Gastroesophageal sphincter (tissue), 4 donors: ENCODE results near the gene PLA2G2F. TPM values are rescaled to one million over a fixed set of nuclear protein-coding genes. Genes with fewer than 3 reads are reported as not detected.
A peak's percentile ranks its signal among the peaks of the same experiment; 100 is the strongest.

Experiments used
- ATAC-seq: fragments of 150-250 bp; one replicate; pipeline ENCODE4 v1.9.1; 2016; ENCODE audit warnings: mild to moderate bottlenecking, moderate library complexity
- H3K27ac ChIP-seq, 4 donors: fragments of 200-600 bp; sonication (generic) in 3 of 4; 1 replicate in 3 of 4; 2 replicates in 1 of 4; pipeline ENCODE4 v1.5.1; 2016 to 2019
- H3K27me3 ChIP-seq: fragments of 200-600 bp; sonication (generic); one replicate; pipeline ENCODE4 v1.5.1; 2019
- H3K36me3 ChIP-seq, 2 donors: fragments of 200-600 bp; sonication (generic); one replicate each; pipeline ENCODE4 v1.5.1; 2019; ENCODE audit warnings: control low read depth in 1 of 2
- H3K4me1 ChIP-seq, 3 donors: fragments of 200-600 bp; sonication (generic); 1 replicate in 2 of 3; 2 replicates in 1 of 3; pipeline ENCODE4 v1.5.1; 2016 to 2019; ENCODE audit warnings: control low read depth in 2 of 3
- H3K4me3 ChIP-seq, 2 donors: fragments of 200-600 bp; sonication (generic); one replicate each; pipeline ENCODE4 v1.5.1; 2019; ENCODE audit warnings: mild to moderate bottlenecking in 1 of 2, moderate library complexity in 1 of 2
- H3K9me3 ChIP-seq, 3 donors: fragments of 200-600 bp; sonication (generic); one replicate each; pipeline ENCODE4 v1.5.1; 2017 to 2019; ENCODE audit warnings: control low read depth in 2 of 3
- CTCF ChIP-seq, 4 experiments: fragments of 200-600 bp in 2 of 4; fragments of 450-650 bp in 2 of 4; sonication (generic) in 1 of 4; IDR thresholded peaks; one replicate each; pipeline ENCODE4 v1.5.1; 2017 to 2019; ENCODE audit warnings: antibody characterized with exemption in 4 of 4, mild to moderate bottlenecking in 2 of 4, moderate library complexity in 2 of 4
- EP300 ChIP-seq: sonication (generic); formaldehyde crosslinking; IDR thresholded peaks from one replicate; pipeline ENCODE4 v1.6.1; 2017; ENCODE audit warnings: antibody characterized with exemption, mild to moderate bottlenecking
- POLR2A ChIP-seq, 2 donors: fragments of 450-650 bp; IDR thresholded peaks; one replicate each; pipeline ENCODE4 v1.6.1; 2017; ENCODE audit warnings: antibody characterized with exemption in 2 of 2, mild to moderate bottlenecking in 2 of 2, moderate library complexity in 1 of 2
- POLR2AphosphoS5 ChIP-seq: sonication (generic); formaldehyde crosslinking; IDR thresholded peaks from one replicate; pipeline ENCODE4 v1.6.1; 2017; ENCODE audit warnings: antibody characterized with exemption
- WGBS, 2 donors: methylation state at CpG; one replicate each; pipeline ENCODE4 v1.1.5; 2018; ENCODE audit warnings: low coverage in 1 of 2; 5-methylcytosine and 5-hydroxymethylcytosine counted together
- total RNA-seq, 4 donors: library from RNA; depleted of rRNA; stranded (reverse); fragments of >200 nt; gene quantifications; one replicate each; pipeline ENCODE4 v1.1.0, GENCODE V29; 2016

PLA2G2F gene
- total RNA-seq, 4 donors from 2014 or later, result not detected

DNA sequence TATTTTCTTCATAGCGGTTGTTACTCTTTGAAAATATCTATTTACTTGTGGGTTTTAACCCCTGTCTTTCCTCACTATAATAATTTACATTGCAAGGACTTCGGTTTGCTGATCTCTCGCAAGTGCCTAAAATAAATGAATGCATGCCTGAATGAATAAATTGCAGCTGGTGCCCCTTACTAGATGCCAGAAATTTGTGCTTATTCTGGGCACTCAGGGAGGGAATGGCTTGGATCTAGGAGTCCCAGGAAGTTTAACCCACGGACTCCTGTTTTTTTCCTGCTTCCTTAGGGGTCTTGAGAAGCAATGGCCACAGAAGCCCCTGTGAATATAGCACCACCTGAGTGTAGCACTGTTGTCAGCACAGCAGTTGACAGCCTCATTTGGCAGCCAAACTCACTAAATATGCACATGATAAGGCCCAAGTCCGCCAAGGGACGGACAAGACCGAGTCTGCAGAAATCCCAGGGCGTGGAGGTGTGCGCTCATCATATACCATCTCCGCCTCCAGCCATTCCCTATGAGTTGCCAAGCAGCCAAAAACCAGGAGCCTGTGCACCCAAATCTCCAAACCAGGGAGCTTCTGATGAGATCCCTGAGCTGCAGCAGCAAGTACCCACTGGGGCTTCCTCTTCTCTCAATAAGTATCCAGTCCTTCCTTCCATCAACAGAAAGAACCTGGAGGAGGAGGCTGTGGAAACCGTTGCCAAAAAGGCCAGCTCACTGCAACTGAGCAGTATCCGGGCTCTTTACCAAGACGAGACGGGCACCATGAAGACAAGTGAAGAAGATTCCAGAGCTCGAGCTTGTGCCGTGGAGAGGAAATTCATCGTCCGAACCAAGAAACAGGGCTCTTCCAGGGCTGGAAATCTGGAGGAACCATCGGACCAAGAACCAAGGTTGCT is 51.4 kb downstream of the PLA2G2F start:
- Histone ChIP-seq H3K4me3 (no peak overlapping the region), H3K36me3 (peaks cover 0 to 8% of the 10 kb centered on the region in 2 donors), H3K27me3 (no peaks in the 10 kb centered on the region), H3K4me1 (peaks cover 4 to 97% (median 8%) of the 10 kb centered on the region in 3 donors), H3K27ac (peak overlapping the region in 1 of 4 donors; percentile 91), H3K9me3 (no peaks in the 10 kb centered on the region)
- TF ChIP-seq CTCF (IDR thresholded peaks at IDR 0.05), result no peak
- TF ChIP-seq POLR2A (IDR thresholded peaks at IDR 0.05), result no peak
- TF ChIP-seq EP300, result no peak
- TF ChIP-seq POLR2AphosphoS5, result no peak
- WGBS, 2 donors, result 76 to 87% methylated on average over 6 to 9 of the region's 19 CpGs
- ATAC-seq, result no peak

- no peak overlapping the region for H3K4me3 ChIP-seq
- no peaks in the 10 kb centered on the region for H3K9me3 ChIP-seq
- peak overlapping the region in 1 of 4 donors; percentile 73 for H3K27ac ChIP-seq
- no peak for ATAC-seq
- WGBS, 2 donors, result 86 to 92% methylated on average over 2 to 4 of the region's 12 CpGs
- TF ChIP-seq CTCF (IDR thresholded peaks at IDR 0.05), result no peak
- TF ChIP-seq POLR2AphosphoS5, result no peak
- TF ChIP-seq EP300, result no peak
- no peak for TF ChIP-seq POLR2A (IDR thresholded peaks at IDR 0.05)
- H3K4me1 ChIP-seq, result peaks cover 4 to 88% (median 8%) of the 10 kb centered on the region in 3 donors
- no peaks in the 10 kb centered on the region for H3K27me3 ChIP-seq
- H3K36me3 ChIP-seq, result peaks cover 0 to 8% of the 10 kb centered on the region in 2 donors
Observed at GRCh38 chr1:20191266-20191825, 52.2 kb downstream of the PLA2G2F start.

DNA sequence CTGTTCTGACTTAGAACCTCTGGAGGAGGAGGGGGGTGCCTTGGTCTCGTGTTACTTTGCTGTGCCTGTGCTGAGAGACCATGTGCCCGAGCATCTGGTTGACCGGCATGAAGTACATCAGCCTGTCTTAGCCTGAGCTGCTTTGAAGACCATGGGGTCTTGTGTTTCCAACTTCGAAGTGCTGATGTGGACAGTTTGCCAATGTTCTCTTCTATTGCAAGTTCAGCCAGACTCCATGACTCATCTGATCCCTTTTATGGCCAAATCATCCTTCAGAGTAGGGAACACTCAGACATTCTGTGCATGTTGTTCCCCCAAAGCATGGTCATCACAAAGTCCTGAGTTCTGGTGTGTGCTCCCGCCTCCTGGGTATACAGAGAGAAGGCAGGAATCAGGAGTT is 53.2 kb downstream of the PLA2G2F start:
- Histone ChIP-seq H3K27ac (peak overlapping the region in 3 of 4 donors; percentile 59 to 73 (median 73)), H3K27me3 (no peaks in the 10 kb centered on the region), H3K4me1 (peaks cover 4 to 81% (median 8%) of the 10 kb centered on the region in 3 donors), H3K4me3 (no peak overlapping the region), H3K36me3 (peaks cover 0 to 8% of the 10 kb centered on the region in 2 donors), H3K9me3 (no peaks in the 10 kb centered on the region)
- 38 to 83% methylated on average over 1 to 2 of the region's 5 CpGs for WGBS, 2 donors
- ATAC-seq, result peak; percentile 73
- TF ChIP-seq POLR2AphosphoS5 (peak; percentile 74), EP300 (no peak)

- Histone ChIP-seq H3K9me3 (no peaks in the 10 kb centered on the region), H3K27me3 (no peaks in the 10 kb centered on the region), H3K27ac (peak overlapping the region; percentile 10 to 73 (median 66)), H3K4me1 (peaks cover 4 to 75% (median 5%) of the 10 kb centered on the region in 3 donors), H3K4me3 (no peak overlapping the region), H3K36me3 (peaks cover 0 to 8% of the 10 kb centered on the region in 2 donors)
- no peak for TF ChIP-seq EP300
- no peak for TF ChIP-seq POLR2AphosphoS5
- TF ChIP-seq CTCF (IDR thresholded peaks at IDR 0.05), result no peak
- no peak for TF ChIP-seq POLR2A (IDR thresholded peaks at IDR 0.05)
- WGBS, 2 donors, result no CpG with 5 or more reads among the region's 1 CpG
- no peak for ATAC-seq
Observed at GRCh38 chr1:20192871-20193411, 53.8 kb downstream of the PLA2G2F start.

DNA sequence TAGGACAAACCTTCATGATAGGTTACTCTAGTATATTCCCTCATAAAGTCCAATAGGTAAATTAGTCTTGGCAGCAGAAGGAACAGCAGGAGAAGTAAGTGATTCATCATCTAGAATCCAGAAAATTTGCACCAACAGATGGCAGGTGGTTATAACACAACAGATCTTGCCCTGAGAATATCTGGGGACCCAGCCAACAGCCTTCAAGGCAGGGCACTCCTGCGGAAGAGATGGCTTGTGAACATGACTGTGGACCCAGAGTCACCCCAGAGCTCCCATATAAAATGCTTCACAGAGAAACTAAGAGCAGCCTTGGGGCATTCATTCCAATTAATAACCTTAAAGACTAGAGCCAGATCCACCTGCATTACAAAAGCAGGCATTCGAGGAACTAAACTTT is 55.1 kb downstream of the PLA2G2F start:
- Histone ChIP-seq H3K4me1 (peaks cover 0 to 62% (median 4%) of the 10 kb centered on the region in 3 donors), H3K27ac (peak overlapping the region in 1 of 4 donors; percentile 26)
- WGBS, 2 donors, result 46 to 80% methylated on average over 2 of the region's 2 CpGs

More for the DNA sequence above, 55.1 kb downstream of the PLA2G2F start:
- no peak for ATAC-seq
- Histone ChIP-seq H3K27me3 (no peaks in the 10 kb centered on the region), H3K4me3 (no peak overlapping the region), H3K9me3 (no peaks in the 10 kb centered on the region), H3K36me3 (peaks cover 0 to 8% of the 10 kb centered on the region in 2 donors)
- no peak for TF ChIP-seq EP300
